Measurements from ENCODE around the gene LYPLAL1.
"Not testable (repeated sequence)": the region's sequence is repeated elsewhere in the genome, so short reads cannot be mapped to it uniquely, and the experiment has no call there.

Gene LYPLAL1

DNA sequence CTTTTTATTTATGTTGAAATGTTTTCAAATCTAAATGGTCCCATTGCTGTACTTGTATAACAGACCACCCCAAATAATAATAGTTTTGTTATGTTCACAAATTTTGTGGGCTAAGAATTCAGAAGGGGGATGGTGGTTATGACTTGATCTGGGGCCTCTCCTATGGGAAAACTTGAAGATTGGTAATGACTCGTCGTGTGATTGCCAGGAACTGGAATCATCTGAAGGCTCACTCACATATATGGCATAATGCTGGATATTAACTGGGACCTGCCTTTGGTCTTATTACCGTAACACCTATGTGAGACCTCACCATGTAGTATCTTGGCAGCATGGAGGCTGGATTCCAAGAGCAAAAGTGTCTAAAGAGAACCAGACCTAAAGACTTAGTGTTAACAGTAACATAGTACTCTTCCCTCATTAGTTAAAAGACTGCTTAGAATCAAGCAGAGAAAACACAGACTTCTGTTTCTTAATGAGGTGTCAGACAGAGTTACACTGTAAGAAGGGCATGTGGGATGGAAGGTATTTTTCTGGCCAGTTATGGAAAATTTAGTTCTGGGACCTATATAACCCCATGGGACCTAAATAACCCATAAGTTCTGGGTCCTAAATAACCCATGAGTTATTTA lies 11.9 kb downstream of the LYPLAL1 start:
- no peak overlapping the region for H3K4me3 ChIP-seq (ENCODE audit: low read depth, low read length)
- DNase-seq (ENCODE audit: low read depth): no peak
- TF ChIP-seq, protein P1, sequence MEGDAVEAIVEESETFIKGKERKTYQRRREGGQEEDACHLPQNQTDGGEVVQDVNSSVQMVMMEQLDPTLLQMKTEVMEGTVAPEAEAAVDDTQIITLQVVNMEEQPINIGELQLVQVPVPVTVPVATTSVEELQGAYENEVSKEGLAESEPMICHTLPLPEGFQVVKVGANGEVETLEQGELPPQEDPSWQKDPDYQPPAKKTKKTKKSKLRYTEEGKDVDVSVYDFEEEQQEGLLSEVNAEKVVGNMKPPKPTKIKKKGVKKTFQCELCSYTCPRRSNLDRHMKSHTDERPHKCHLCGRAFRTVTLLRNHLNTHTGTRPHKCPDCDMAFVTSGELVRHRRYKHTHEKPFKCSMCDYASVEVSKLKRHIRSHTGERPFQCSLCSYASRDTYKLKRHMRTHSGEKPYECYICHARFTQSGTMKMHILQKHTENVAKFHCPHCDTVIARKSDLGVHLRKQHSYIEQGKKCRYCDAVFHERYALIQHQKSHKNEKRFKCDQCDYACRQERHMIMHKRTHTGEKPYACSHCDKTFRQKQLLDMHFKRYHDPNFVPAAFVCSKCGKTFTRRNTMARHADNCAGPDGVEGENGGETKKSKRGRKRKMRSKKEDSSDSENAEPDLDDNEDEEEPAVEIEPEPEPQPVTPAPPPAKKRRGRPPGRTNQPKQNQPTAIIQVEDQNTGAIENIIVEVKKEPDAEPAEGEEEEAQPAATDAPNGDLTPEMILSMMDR (conservative IDR thresholded peaks at IDR 0.05; ENCODE audit: low read depth, low read length): no peak

DNA sequence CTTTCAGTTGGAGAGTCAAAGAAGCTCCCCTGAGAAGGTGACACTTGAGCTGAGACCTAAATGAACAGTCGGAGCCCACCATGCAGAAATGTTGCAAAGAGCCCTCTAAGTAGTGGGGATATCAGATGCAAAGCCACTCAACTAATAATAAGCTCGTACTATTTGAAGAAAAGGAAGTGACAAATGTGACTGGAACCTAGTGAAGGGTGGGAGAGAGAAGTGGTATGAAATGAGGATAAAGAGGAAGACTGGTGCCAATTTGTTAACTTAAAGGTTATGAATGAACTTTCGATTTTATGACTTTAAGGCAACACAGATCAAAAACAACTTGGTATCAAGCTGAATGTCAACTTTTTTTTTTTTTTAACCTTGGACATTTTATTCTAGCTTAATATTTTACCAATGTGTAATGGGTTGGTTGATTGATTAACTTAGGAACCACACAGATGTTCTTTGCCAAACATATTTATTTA lies 14.7 kb downstream of the LYPLAL1 start:
- DNase-seq (ENCODE audit: low read depth): no peak
- no peak overlapping the region for H3K4me3 ChIP-seq (ENCODE audit: low read depth, low read length)
- TF ChIP-seq, protein P1 (conservative IDR thresholded peaks at IDR 0.05; ENCODE audit: low read depth, low read length): no peak

DNA sequence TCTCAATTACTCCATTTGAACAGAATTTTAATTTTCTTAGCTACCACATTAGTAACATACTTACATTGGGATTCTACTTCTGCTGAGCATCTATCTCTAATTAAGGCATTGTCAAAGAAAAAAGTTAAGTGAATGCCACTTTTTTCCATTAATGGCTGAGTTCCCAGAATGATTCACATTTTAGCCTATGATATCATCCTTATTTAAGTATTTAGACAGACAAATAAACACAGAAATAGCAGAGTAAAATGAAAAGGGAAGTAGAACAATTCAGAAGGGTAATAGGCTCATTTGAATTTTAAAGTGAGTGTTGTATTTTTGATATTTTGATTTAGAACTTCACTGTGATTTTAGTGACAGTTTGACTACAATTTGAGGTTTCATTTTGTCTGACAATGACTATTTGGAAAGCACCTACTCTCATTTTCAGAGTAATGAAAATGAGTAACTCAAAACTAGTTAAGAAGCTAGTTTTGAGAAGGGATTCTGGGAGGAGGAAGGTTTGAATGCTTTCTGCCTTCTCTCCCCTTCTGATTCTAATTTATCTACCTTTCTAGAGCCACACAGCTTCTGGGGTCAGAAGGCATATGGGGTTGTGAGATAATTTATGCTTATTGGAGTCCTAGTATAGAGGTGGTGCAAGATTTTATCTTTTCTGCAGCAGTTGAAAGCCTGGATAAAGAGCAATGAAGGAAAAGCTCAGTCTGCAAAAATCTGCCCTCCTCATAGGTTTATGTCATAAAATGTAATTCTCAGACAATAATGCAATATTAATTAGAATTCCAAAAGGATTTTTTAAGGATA lies 15.5 kb downstream of the LYPLAL1 start:
- TF ChIP-seq, protein P1 (conservative IDR thresholded peaks at IDR 0.05; ENCODE audit: low read depth, low read length): no peak
- no peak overlapping the region for H3K4me3 ChIP-seq (ENCODE audit: low read depth, low read length)
- DNase-seq (ENCODE audit: low read depth): peak; percentile 79

DNA sequence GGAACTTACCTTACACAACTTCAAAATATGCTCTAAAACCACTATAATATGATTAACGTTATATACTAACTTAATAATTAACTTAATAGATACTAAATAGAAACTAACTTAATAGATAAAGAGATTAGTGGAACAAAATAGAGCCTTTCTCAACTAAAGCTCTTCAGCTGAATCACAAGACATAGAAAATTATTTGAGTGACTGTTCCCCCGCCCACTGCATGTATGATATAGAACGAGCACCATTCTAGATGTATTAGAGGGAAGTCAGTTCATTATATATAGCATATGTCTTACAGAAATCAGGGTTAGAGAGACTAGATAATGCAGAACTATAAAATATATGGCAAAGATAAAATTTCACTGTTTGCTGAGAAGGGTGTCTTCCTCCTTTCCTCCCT lies 16.3 kb downstream of the LYPLAL1 start:
- no peak for DNase-seq (ENCODE audit: low read depth)
- H3K4me3 ChIP-seq (ENCODE audit: low read depth, low read length): no peak overlapping the region
- TF ChIP-seq, protein P1 (conservative IDR thresholded peaks at IDR 0.05; ENCODE audit: low read depth, low read length): no peak

DNA sequence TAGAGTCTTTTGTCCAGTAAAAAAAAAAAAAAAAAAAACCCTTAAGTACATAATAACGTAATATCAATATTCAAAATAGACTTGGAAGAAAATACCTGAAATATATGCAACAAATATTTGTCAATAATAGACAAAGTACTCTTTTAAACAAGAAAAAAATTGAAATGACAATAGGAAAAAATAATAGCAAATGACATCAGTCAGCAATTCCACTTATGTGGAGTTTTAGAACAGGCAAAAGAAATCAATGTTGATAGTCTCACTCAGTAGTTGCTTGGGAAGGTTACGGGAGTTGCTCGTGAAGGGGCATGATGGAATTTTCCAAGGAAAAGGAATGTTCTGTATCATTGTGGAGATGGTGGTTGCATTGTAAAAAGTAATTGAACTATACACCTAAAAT lies 16.9 kb downstream of the LYPLAL1 start:
- TF ChIP-seq, protein P1 (conservative IDR thresholded peaks at IDR 0.05; ENCODE audit: low read depth, low read length): no peak
- no peak overlapping the region for H3K4me3 ChIP-seq (ENCODE audit: low read depth, low read length)
- DNase-seq (ENCODE audit: low read depth): no peak

DNA sequence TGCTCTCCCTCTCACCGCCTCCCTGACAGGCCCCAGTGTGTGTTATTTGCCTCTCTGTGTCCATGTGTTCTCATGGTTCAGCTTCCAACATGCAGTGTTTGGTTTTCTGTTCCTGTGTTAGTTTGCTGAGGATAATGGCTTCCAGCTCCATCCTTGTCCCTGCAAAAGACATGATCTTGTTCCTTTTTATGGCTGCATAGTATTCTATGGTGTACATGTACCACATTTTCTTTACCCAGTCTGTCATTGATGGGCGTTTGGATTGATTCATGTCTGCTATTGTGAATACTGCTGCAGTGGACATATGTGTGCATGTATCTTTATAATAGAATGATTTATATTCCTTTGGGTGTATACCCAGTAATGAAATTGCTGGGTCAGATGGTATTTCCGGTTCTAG lies 22.2 kb downstream of the LYPLAL1 start:
- H3K4me3 ChIP-seq (ENCODE audit: low read depth, low read length); DNase-seq (ENCODE audit: low read depth): not testable (repeated sequence)

DNA sequence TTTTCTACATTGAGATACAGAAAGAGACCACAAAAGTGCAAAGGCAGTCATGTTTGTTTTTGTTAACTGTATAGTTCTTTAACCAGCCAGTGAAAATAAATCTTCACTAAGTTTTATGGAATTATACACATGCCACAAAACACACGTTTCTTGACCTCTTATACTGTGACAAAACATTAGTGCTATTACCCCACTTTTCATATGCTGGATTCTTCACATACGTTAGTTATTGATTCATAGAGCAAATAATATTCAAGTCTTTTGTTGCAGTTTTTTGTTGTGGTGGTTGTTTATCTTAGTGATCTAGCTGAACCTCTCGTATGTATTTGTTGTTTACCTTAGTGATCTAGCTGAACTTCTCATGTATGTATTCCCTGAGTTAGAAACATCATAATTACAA lies 28.0 kb downstream of the LYPLAL1 start:
- peak; percentile 61 for DNase-seq (ENCODE audit: low read depth)
- TF ChIP-seq, protein P1 (conservative IDR thresholded peaks at IDR 0.05; ENCODE audit: low read depth, low read length): no peak
- no peak overlapping the region for H3K4me3 ChIP-seq (ENCODE audit: low read depth, low read length)

Measured in choroid plexus epithelial cell (primary cell).